Loucy (cell line): Measurements from ENCODE around the gene MTHFS.

Experiments used
- H2AFZ ChIP-seq: fragments of 200-600 bp; sonication (generic); 2 replicates; pipeline ENCODE4 v1.6.0; 2016; ENCODE audit warnings: antibody characterized with exemption, mild to moderate bottlenecking, low read length, moderate library complexity
- H3F3A ChIP-seq: fragments of 200-600 bp; 2 replicates; pipeline ENCODE4 v1.6.0; 2016; ENCODE audit warnings: antibody characterized with exemption, low read depth, mild to moderate bottlenecking
- H3K27me3 ChIP-seq: fragments of 200-600 bp; sonication (generic); 2 replicates; pipeline ENCODE4 v1.6.1; 2014; ENCODE audit warnings: low read length, mild to moderate bottlenecking; ENCODE audit not compliant: insufficient read depth, poor library complexity, severe bottlenecking
- H3K36me3 ChIP-seq: fragments of 200-600 bp; sonication (generic); 2 replicates; pipeline ENCODE4 v1.6.1; 2016; ENCODE audit warnings: low read length; ENCODE audit not compliant: insufficient read depth
- H3K4me1 ChIP-seq: fragments of 200-600 bp; sonication (generic); 2 replicates; pipeline ENCODE4 v1.5.1; 2014; ENCODE audit warnings: low read length, mild to moderate bottlenecking; ENCODE audit not compliant: insufficient read depth, poor library complexity, severe bottlenecking
- H3K4me2 ChIP-seq: fragments of 200-600 bp; sonication (generic); 2 replicates; pipeline ENCODE4 v1.6.0; 2014; ENCODE audit warnings: antibody characterized with exemption, low read length, low read depth, mild to moderate bottlenecking; ENCODE audit not compliant: poor library complexity, severe bottlenecking
- H3K4me3 ChIP-seq: fragments of 200-600 bp; sonication (generic); 2 replicates; pipeline ENCODE4 v1.5.1; 2014; ENCODE audit warnings: low read length, mild to moderate bottlenecking, mixed read lengths; ENCODE audit not compliant: poor library complexity, severe bottlenecking
- H3K79me2 ChIP-seq: fragments of 200-600 bp; sonication (generic); 2 replicates; pipeline ENCODE4 v1.6.1; 2014; ENCODE audit warnings: low read length; ENCODE audit not compliant: insufficient read depth
- H3K9ac ChIP-seq: fragments of 200-600 bp; sonication (generic); 2 replicates; pipeline ENCODE4 v1.6.0; 2014; ENCODE audit warnings: mild to moderate bottlenecking, low read depth, low read length, moderate library complexity; ENCODE audit not compliant: poor library complexity, severe bottlenecking
- H3K9me2 ChIP-seq: fragments of 200-600 bp; sonication (generic); replicated peaks from 2 replicates; pipeline ENCODE4 v1.6.1; 2016; ENCODE audit warnings: low read depth, low read length, mixed read lengths
- H3K9me3 ChIP-seq: fragments of 200-600 bp; sonication (generic); 2 replicates; pipeline ENCODE4 v1.6.1; 2014; ENCODE audit warnings: mild to moderate bottlenecking, antibody characterized with exemption, low read length, low read depth; ENCODE audit not compliant: insufficient read depth
- H4K20me1 ChIP-seq: fragments of 200-600 bp; sonication (generic); 2 replicates; pipeline ENCODE4 v1.6.0; 2014; ENCODE audit warnings: antibody characterized with exemption, low read length, mild to moderate bottlenecking; ENCODE audit not compliant: insufficient read depth, poor library complexity, severe bottlenecking
- EZH2phosphoT487 ChIP-seq: fragments of 200-600 bp; IDR thresholded peaks from 2 replicates; pipeline ENCODE4 v1.6.1; 2018; ENCODE audit warnings: antibody characterized with exemption, mild to moderate bottlenecking, moderate library complexity, borderline replicate concordance
- TF ChIP-seq, protein P1 (sequence below): fragments of 200-600 bp; sonication (generic); conservative IDR thresholded peaks from 2 replicates; pipeline ENCODE4 v1.5.1; 2014; ENCODE audit warnings: mild to moderate bottlenecking, antibody characterized with exemption, low read length

MTHFS gene

GRCh38 chr15:79881668-79882067, 15.1 kb downstream of the MTHFS start:
- no peak for TF ChIP-seq EZH2phosphoT487
- TF ChIP-seq, protein P1, sequence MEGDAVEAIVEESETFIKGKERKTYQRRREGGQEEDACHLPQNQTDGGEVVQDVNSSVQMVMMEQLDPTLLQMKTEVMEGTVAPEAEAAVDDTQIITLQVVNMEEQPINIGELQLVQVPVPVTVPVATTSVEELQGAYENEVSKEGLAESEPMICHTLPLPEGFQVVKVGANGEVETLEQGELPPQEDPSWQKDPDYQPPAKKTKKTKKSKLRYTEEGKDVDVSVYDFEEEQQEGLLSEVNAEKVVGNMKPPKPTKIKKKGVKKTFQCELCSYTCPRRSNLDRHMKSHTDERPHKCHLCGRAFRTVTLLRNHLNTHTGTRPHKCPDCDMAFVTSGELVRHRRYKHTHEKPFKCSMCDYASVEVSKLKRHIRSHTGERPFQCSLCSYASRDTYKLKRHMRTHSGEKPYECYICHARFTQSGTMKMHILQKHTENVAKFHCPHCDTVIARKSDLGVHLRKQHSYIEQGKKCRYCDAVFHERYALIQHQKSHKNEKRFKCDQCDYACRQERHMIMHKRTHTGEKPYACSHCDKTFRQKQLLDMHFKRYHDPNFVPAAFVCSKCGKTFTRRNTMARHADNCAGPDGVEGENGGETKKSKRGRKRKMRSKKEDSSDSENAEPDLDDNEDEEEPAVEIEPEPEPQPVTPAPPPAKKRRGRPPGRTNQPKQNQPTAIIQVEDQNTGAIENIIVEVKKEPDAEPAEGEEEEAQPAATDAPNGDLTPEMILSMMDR, result no peak
- no peak overlapping the region for H2AFZ ChIP-seq
- no peak overlapping the region for H3K4me2 ChIP-seq
- no peaks in the 10 kb centered on the region for H3K27me3 ChIP-seq
- peaks cover 3% of the 10 kb centered on the region; the same call in 1 of the 2 replicates for H3K79me2 ChIP-seq
- no peak overlapping the region for H3K9ac ChIP-seq
- H3F3A ChIP-seq, result no peaks in the 10 kb centered on the region
- no peaks in the 10 kb centered on the region for H4K20me1 ChIP-seq
- H3K4me1 ChIP-seq, result no peaks in the 10 kb centered on the region
- H3K36me3 ChIP-seq, result peaks cover 49% of the 10 kb centered on the region
- no peak overlapping the region for H3K4me3 ChIP-seq
- peaks cover 13% of the 10 kb centered on the region for H3K9me3 ChIP-seq
- no peaks in the 10 kb centered on the region for H3K9me2 ChIP-seq

- no peak for TF ChIP-seq EZH2phosphoT487
- TF ChIP-seq, protein P1, result no peak
- Histone ChIP-seq H3K36me3 (peaks cover 49% of the 10 kb centered on the region), H3K4me1 (no peaks in the 10 kb centered on the region), H3K27me3 (no peaks in the 10 kb centered on the region), H3K79me2 (peaks cover 3% of the 10 kb centered on the region; the same call in 1 of the 2 replicates), H3K4me3 (no peak overlapping the region), H2AFZ (no peak overlapping the region), H3K9ac (no peak overlapping the region), H3K4me2 (no peak overlapping the region), H3K9me2 (no peaks in the 10 kb centered on the region), H4K20me1 (no peaks in the 10 kb centered on the region), H3F3A (no peaks in the 10 kb centered on the region), H3K9me3 (peaks cover 13% of the 10 kb centered on the region)
These were observed 15.6 kb downstream of the MTHFS start for GRCh38 chr15:79881254-79881653.

DNA sequence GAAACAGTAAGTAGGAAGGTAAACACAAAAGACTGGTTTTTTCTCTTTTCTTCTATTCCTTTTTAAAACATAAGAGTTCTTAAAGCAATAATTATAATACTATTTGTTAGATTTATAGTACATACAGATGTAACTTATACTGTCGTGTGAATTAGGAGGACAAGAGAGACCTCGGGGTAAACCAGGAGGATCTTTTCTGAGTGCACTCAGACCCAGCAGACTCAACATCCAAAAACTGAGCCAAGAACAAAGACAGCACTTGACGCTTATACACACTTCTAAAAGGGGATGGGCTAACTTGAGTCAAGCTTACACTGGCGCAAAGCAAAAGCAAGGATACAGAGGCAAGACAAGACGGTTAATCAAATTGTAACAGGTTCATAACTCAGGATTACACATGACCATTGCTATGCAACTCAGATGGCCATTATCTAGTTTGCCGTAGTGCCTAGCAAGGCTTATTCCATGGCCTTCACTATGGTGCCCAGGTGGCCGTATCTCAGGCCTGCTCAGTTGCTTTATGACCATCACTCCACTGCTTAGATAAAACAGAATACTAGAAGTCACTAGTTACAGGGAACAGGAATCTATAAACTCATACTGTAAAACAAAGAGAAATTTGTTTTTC, 18.6 kb downstream of the MTHFS start:
- no peak overlapping the region for H2AFZ ChIP-seq
- no peaks in the 10 kb centered on the region for H3K27me3 ChIP-seq
- H4K20me1 ChIP-seq, result no peaks in the 10 kb centered on the region
- no peak overlapping the region for H3K9ac ChIP-seq
- H3K9me2 ChIP-seq, result no peaks in the 10 kb centered on the region
- no peak overlapping the region for H3K4me2 ChIP-seq
- no peaks in the 10 kb centered on the region for H3F3A ChIP-seq
- H3K9me3 ChIP-seq, result peaks cover 23% of the 10 kb centered on the region
- no peaks in the 10 kb centered on the region for H3K4me1 ChIP-seq
- no peak overlapping the region for H3K4me3 ChIP-seq
- no peaks in the 10 kb centered on the region for H3K79me2 ChIP-seq
- peaks cover 58% of the 10 kb centered on the region for H3K36me3 ChIP-seq
- TF ChIP-seq, protein P1, result no peak
- no peak for TF ChIP-seq EZH2phosphoT487
